CD4-positive, alpha-beta T cell (primary cell): ENCODE data around the gene RBM15. TPM values are rescaled to one million over a fixed set of nuclear protein-coding genes. Genes with fewer than 3 reads are reported as not detected.

Experiments
- ATAC-seq: fragments of 200-7000 bp; cut with Tn5 transposase; one replicate; pipeline ENCODE4 v1.10.0; 2022; ENCODE audit warnings: mild to moderate bottlenecking; ENCODE audit not compliant: poor library complexity
- CTCF ChIA-PET: fragments of 350-600 bp; sonication (Branson Sonifier 250); formaldehyde crosslinking; loops from one replicate; lab custom pipeline; 2021; ENCODE audit warnings: antibody characterized with exemption, inconsistent platforms; lab: Charles Lee
- POLR2A ChIA-PET: fragments of 350-600 bp; sonication (Branson Sonifier 250); formaldehyde crosslinking; loops from one replicate; lab custom pipeline; 2021; ENCODE audit warnings: antibody characterized with exemption, inconsistent platforms; lab: Charles Lee
- DNase-seq, 14 experiments: peaks; one replicate each; pipeline ENCODE4 v3.0.0-alpha.2; 2013 to 2020; ENCODE audit warnings: mixed read lengths in 2 of 14
- H3K27ac ChIP-seq, 2 donors: one replicate each; pipeline versions ENCODE4 v1.5.1 to v1.7.0; 2013; ENCODE audit warnings: low read length in 2 of 2, low read depth in 1 of 2, mild to moderate bottlenecking in 1 of 2
- H3K27me3 ChIP-seq, 2 experiments: 1 replicate in 1 of 2; 2 replicates in 1 of 2; pipeline versions ENCODE4 v1.6.1 to v1.7.0; 2013; ENCODE audit warnings: low read length in 2 of 2, control low read depth in 1 of 2, mild to moderate bottlenecking in 1 of 2, moderate library complexity in 1 of 2; ENCODE audit not compliant: insufficient read depth in 2 of 2, control insufficient read depth in 1 of 2
- H3K36me3 ChIP-seq: one replicate; pipeline ENCODE4 v1.6.1; 2013; ENCODE audit warnings: low read length, control low read depth; ENCODE audit not compliant: insufficient read depth
- H3K4me1 ChIP-seq: one replicate; pipeline ENCODE4 v1.6.1; 2013; ENCODE audit warnings: low read length, control low read depth; ENCODE audit not compliant: insufficient read depth
- H3K4me3 ChIP-seq: one replicate; pipeline ENCODE4 v1.5.1; 2013; ENCODE audit warnings: mild to moderate bottlenecking, low read length, moderate library complexity
- H3K9me3 ChIP-seq, 2 experiments: 1 replicate in 1 of 2; 2 replicates in 1 of 2; pipeline versions ENCODE4 v1.6.1 to v1.7.0; 2013; ENCODE audit warnings: low read length in 2 of 2, mild to moderate bottlenecking in 2 of 2, control low read depth in 1 of 2, moderate library complexity in 1 of 2; ENCODE audit not compliant: control insufficient read depth in 1 of 2, insufficient read depth in 1 of 2
- H3K27ac Mint-ChIP-seq: one replicate; pipeline ENCODE4 v1.8.0; 2020; ENCODE audit warnings: mixed read lengths
- H3K27me3 Mint-ChIP-seq: one replicate; pipeline ENCODE4 v1.8.0; 2021; ENCODE audit warnings: mixed read lengths
- H3K36me3 Mint-ChIP-seq: one replicate; pipeline ENCODE4 v1.8.0; 2021; ENCODE audit warnings: low read depth, mixed read lengths
- H3K4me1 Mint-ChIP-seq: one replicate; pipeline ENCODE4 v1.8.0; 2021; ENCODE audit warnings: low read depth, mixed read lengths
- H3K4me3 Mint-ChIP-seq: one replicate; pipeline ENCODE4 v1.8.0; 2020; ENCODE audit warnings: mild to moderate bottlenecking, mixed read lengths
- H3K9me3 Mint-ChIP-seq: one replicate; pipeline ENCODE4 v1.8.0; 2020; ENCODE audit warnings: mixed read lengths
- CTCF ChIP-seq: fragments of 200-600 bp; IDR thresholded peaks from one replicate; pipeline ENCODE4 v1.8.0; 2022; ENCODE audit warnings: antibody characterized with exemption, mild to moderate bottlenecking
- intact Hi-C, 2 experiments: fragments of 100-400 bp; cut with DNase I in 1 of 2; cut with micrococcal nuclease in 1 of 2; formaldehyde crosslinking; loops; one replicate each; pipeline versions ENCODE4 v1.15.1 to v1.9.0; 2023 to 2025; cut with DNase I, micrococcal nuclease
- total RNA-seq, 174 experiments: library from RNA in 2 of 174; stranded (reverse) in 2 of 174; gene quantifications; one replicate each; pipeline ENCODE4 v1.2.3 and lab custom pipeline; 2021 to 2026

The RBM15 gene
- total RNA-seq, 2 experiments from 2014 or later, result 49.4 to 49.7 TPM

GRCh38 chr1:110321846-110322245, 17.3 kb upstream of the RBM15 start:
- Histone ChIP-seq H3K4me3 (no peak overlapping the region), H3K9me3 (no peaks in the 10 kb centered on the region), H3K4me1 (no peaks in the 10 kb centered on the region), H3K27ac (no peak overlapping the region), H3K27me3 (no peaks in the 10 kb centered on the region), H3K36me3 (no peaks in the 10 kb centered on the region)
- Mint-ChIP-seq H3K9me3 (no peaks in the 10 kb centered on the region), H3K27ac (no peak overlapping the region), H3K36me3 (no peaks in the 10 kb centered on the region), H3K4me3 (no peak overlapping the region), H3K27me3 (no peaks in the 10 kb centered on the region), H3K4me1 (no peaks in the 10 kb centered on the region)
- intact Hi-C loops, result no loop called here
- no peak for TF ChIP-seq CTCF
- CTCF ChIA-PET, result no interaction called here
- DNase-seq, result no peak
- POLR2A ChIA-PET, result no interaction called here
- ATAC-seq, result no peak

- ChIA-PET POLR2A (no interaction called here), CTCF (interaction anchor here (1.5 kb wide), 1 partner anchor 12 kb away, joined by 3 read pairs; no protein-coding TSS in a partner anchor)
- Mint-ChIP-seq H3K9me3 (no peaks in the 10 kb centered on the region), H3K4me3 (no peak overlapping the region), H3K36me3 (no peaks in the 10 kb centered on the region), H3K4me1 (no peaks in the 10 kb centered on the region), H3K27me3 (no peaks in the 10 kb centered on the region), H3K27ac (no peak overlapping the region)
- no peaks in the 10 kb centered on the region for H3K9me3 ChIP-seq
- H3K27ac ChIP-seq, result no peak overlapping the region
- DNase-seq, result no peak
- no peaks in the 10 kb centered on the region for H3K4me1 ChIP-seq
- H3K4me3 ChIP-seq, result no peak overlapping the region
- ATAC-seq, result no peak
- H3K27me3 ChIP-seq, result no peaks in the 10 kb centered on the region
- H3K36me3 ChIP-seq, result no peaks in the 10 kb centered on the region
- intact Hi-C loops, result no loop called here
- TF ChIP-seq CTCF, result no peak
Observed at GRCh38 chr1:110324667-110325066, 14.5 kb upstream of the RBM15 start.

DNA sequence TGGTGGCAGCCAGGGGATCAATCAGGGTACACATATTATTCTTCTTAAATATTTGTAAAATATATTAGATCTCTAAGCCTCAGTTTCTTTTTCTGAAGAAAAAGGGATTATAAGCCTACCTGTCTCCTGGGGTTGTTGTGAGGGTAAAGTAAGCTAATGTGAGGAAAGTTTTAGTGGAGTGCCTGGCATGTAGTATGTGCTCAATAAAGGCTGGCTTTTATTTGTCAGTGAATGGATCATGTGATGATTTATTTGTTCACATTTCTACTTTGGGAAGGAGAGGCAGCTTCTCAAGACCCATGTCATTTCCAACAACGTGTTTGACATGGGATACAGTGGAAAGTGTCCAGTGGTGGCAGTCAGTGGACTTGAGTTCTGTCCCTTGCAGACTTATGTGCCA, 12.4 kb upstream of the RBM15 start:
- no peaks in the 10 kb centered on the region for H3K4me1 ChIP-seq
- no peak overlapping the region for H3K27ac ChIP-seq
- H3K27me3 ChIP-seq, result no peaks in the 10 kb centered on the region
- CTCF ChIA-PET, result no interaction called here
- intact Hi-C loops, result no loop called here
- H3K4me3 ChIP-seq, result no peak overlapping the region
- DNase-seq (no peak), ATAC-seq (no peak)
- no peaks in the 10 kb centered on the region for H3K36me3 Mint-ChIP-seq
- no peak overlapping the region for H3K4me3 Mint-ChIP-seq
- H3K36me3 ChIP-seq, result no peaks in the 10 kb centered on the region
- no peak overlapping the region for H3K27ac Mint-ChIP-seq
- H3K4me1 Mint-ChIP-seq, result no peaks in the 10 kb centered on the region
- no peaks in the 10 kb centered on the region for H3K27me3 Mint-ChIP-seq
- POLR2A ChIA-PET, result no interaction called here
- H3K9me3 Mint-ChIP-seq, result no peaks in the 10 kb centered on the region
- H3K9me3 ChIP-seq, result no peaks in the 10 kb centered on the region
- no peak for TF ChIP-seq CTCF
